Glutamatergic neuron (in vitro differentiated cells): ENCODE measurements around the gene ZC3H7B. TPM values are rescaled to one million over a fixed set of nuclear protein-coding genes. Genes with fewer than 3 reads are reported as not detected.

Experiments
- DNase-seq: peaks from one replicate; pipeline ENCODE4 v3.0.0; 2022
- H3K27ac Mint-ChIP-seq: one replicate; pipeline ENCODE4 v1.8.0; 2020; ENCODE audit warnings: mild to moderate bottlenecking, mixed read lengths, inconsistent platforms; ENCODE audit not compliant: unreplicated experiment
- H3K27me3 Mint-ChIP-seq: one replicate; pipeline ENCODE4 v1.8.0; 2020; ENCODE audit warnings: mild to moderate bottlenecking, moderate library complexity, mixed read lengths, inconsistent platforms; ENCODE audit not compliant: unreplicated experiment
- H3K36me3 Mint-ChIP-seq: one replicate; pipeline ENCODE4 v1.8.0; 2020; ENCODE audit warnings: mild to moderate bottlenecking, mixed read lengths, inconsistent platforms; ENCODE audit not compliant: unreplicated experiment
- H3K4me1 Mint-ChIP-seq: one replicate; pipeline ENCODE4 v1.8.0; 2020; ENCODE audit warnings: mild to moderate bottlenecking, low read depth, mixed read lengths, inconsistent platforms; ENCODE audit not compliant: unreplicated experiment
- H3K4me3 Mint-ChIP-seq: one replicate; pipeline ENCODE4 v1.8.0; 2020; ENCODE audit warnings: mild to moderate bottlenecking, mixed read lengths, inconsistent platforms; ENCODE audit not compliant: unreplicated experiment
- H3K9me3 Mint-ChIP-seq: one replicate; pipeline ENCODE4 v1.8.0; 2020; ENCODE audit warnings: mild to moderate bottlenecking, moderate library complexity, mixed read lengths, inconsistent platforms; ENCODE audit not compliant: unreplicated experiment
- total RNA-seq: library from RNA; stranded (reverse); fragmentation: NEBNext Ultra II Directional; extraction: Animal tissue kit (Norgen Biotek cat#: 25700); gene quantifications from one replicate; pipeline ENCODE4 v1.2.1, GENCODE V29; 2021; ENCODE audit not compliant: unreplicated experiment
- TF ChIP-seq, protein P1 (sequence below): fragments of 200-600 bp; sonication (generic); IDR thresholded peaks from one replicate; pipeline ENCODE4 v1.5.0; 2021; ENCODE audit not compliant: partially characterized antibody, unreplicated experiment

ZC3H7B gene
- total RNA-seq, 1 donor from 2014 or later: 51.6 TPM

GRCh38 chr22:41353862-41354575 is 52.7 kb downstream of the ZC3H7B start:
- TF ChIP-seq, protein P1, sequence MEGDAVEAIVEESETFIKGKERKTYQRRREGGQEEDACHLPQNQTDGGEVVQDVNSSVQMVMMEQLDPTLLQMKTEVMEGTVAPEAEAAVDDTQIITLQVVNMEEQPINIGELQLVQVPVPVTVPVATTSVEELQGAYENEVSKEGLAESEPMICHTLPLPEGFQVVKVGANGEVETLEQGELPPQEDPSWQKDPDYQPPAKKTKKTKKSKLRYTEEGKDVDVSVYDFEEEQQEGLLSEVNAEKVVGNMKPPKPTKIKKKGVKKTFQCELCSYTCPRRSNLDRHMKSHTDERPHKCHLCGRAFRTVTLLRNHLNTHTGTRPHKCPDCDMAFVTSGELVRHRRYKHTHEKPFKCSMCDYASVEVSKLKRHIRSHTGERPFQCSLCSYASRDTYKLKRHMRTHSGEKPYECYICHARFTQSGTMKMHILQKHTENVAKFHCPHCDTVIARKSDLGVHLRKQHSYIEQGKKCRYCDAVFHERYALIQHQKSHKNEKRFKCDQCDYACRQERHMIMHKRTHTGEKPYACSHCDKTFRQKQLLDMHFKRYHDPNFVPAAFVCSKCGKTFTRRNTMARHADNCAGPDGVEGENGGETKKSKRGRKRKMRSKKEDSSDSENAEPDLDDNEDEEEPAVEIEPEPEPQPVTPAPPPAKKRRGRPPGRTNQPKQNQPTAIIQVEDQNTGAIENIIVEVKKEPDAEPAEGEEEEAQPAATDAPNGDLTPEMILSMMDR: no peak
- DNase-seq: no peak
- peaks cover under 1% of the 10 kb centered on the region for H3K27me3 Mint-ChIP-seq
- H3K4me1 Mint-ChIP-seq: peaks cover 3% of the 10 kb centered on the region
- peaks cover 2% of the 10 kb centered on the region for H3K9me3 Mint-ChIP-seq
- no peak overlapping the region for H3K27ac Mint-ChIP-seq
- no peak overlapping the region for H3K4me3 Mint-ChIP-seq
- H3K36me3 Mint-ChIP-seq: peaks cover 7% of the 10 kb centered on the region

DNA sequence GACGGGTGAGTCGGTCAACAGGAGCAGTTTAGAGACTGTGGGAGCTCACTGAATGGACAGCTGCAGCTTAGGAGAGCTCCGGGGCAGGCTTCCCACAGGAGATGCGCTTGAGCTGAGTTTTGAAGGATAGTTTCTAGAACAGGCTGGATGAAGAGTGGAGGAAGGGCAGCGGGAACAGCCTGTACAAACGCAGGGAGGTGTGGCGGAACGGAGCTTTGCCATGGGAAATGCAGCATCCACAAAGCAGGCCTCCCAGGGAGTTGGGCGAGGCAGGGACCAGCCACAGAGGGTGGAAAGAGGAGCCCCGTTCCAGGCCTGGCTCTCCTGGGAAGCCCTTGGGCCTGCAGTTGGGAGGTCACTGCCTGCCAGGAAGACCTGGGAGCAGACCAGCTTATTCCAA is 53.7 kb downstream of the ZC3H7B start:
- no peak for DNase-seq
- TF ChIP-seq, protein P1: no peak
- Mint-ChIP-seq H3K4me1 (peaks cover 9% of the 10 kb centered on the region), H3K9me3 (peaks cover 5% of the 10 kb centered on the region), H3K4me3 (no peak overlapping the region), H3K36me3 (peaks cover 7% of the 10 kb centered on the region), H3K27ac (no peak overlapping the region), H3K27me3 (peaks cover 4% of the 10 kb centered on the region)

- TF ChIP-seq, protein P1: no peak
- Mint-ChIP-seq H3K27ac (no peak overlapping the region), H3K4me3 (no peak overlapping the region), H3K9me3 (peaks cover 5% of the 10 kb centered on the region), H3K27me3 (peaks cover 4% of the 10 kb centered on the region), H3K4me1 (peaks cover 11% of the 10 kb centered on the region), H3K36me3 (no peaks in the 10 kb centered on the region)
- DNase-seq: no peak
Measured at GRCh38 chr22:41355895-41356294, 54.6 kb downstream of the ZC3H7B start.

DNA sequence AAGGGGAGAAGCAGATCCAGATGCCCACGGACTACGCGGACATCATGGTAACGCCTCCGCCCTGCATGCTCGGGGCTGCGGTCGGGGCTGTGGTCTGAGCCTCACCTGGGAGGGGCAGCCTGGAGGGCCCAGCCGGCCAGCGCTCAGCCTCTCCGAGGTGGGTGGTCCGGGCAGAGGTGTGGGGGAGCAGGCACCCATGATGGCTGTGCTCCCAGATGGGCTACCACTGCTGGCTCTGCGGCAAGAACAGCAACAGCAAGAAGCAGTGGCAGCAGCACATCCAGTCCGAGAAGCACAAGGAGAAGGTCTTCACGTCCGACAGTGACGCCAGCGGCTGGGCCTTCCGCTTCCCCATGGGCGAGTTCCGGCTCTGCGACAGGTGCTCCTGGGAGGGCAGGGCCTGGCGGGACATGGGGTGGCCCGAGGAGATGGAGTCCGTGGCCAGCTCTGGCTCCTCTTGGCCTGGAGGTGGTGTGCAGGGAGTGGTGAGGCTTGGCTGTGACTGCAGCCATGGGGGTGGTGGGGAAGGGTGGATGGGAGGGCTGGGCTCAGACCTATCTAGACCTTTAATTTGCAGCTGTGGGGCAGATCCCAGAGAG is 55.2 kb downstream of the ZC3H7B start:
- TF ChIP-seq, protein P1: no peak
- H3K4me1 Mint-ChIP-seq: peaks cover 11% of the 10 kb centered on the region
- H3K9me3 Mint-ChIP-seq: peaks cover 5% of the 10 kb centered on the region
- no peak for DNase-seq
- H3K4me3 Mint-ChIP-seq: no peak overlapping the region
- H3K27me3 Mint-ChIP-seq: peaks cover 4% of the 10 kb centered on the region
- H3K36me3 Mint-ChIP-seq: no peaks in the 10 kb centered on the region
- H3K27ac Mint-ChIP-seq: no peak overlapping the region

GRCh38 chr22:41357191-41357590 is 55.9 kb downstream of the ZC3H7B start:
- H3K4me3 Mint-ChIP-seq: no peak overlapping the region
- no peak overlapping the region for H3K27ac Mint-ChIP-seq
- H3K9me3 Mint-ChIP-seq: peaks cover 5% of the 10 kb centered on the region
- peaks cover 11% of the 10 kb centered on the region for H3K4me1 Mint-ChIP-seq
- H3K36me3 Mint-ChIP-seq: no peaks in the 10 kb centered on the region
- TF ChIP-seq, protein P1: no peak
- H3K27me3 Mint-ChIP-seq: peaks cover 4% of the 10 kb centered on the region
- DNase-seq: no peak
